ENCODE results near the gene SLC66A2.

DNA sequence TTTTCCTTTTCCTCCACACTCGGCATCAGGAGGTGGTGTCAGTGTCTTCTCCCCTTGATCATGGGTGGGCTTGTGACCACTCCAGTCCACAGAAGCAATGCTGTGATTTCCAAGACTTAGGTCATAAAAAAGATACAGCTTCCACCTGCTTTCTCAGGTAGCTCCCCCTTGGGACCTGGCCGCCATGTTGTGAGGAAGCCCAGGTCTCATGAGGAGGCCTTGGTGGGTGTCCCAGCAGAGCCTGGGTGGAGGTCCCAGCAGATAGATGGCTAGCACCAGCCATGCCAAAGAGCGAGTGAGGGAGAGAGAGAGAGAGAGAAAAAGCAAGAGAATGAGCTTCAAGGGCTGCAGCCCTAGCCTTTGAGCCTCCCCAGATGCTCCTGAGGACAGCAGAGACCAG is 16.0 kb downstream of the SLC66A2 start:
- TF ChIP-seq, protein P1, sequence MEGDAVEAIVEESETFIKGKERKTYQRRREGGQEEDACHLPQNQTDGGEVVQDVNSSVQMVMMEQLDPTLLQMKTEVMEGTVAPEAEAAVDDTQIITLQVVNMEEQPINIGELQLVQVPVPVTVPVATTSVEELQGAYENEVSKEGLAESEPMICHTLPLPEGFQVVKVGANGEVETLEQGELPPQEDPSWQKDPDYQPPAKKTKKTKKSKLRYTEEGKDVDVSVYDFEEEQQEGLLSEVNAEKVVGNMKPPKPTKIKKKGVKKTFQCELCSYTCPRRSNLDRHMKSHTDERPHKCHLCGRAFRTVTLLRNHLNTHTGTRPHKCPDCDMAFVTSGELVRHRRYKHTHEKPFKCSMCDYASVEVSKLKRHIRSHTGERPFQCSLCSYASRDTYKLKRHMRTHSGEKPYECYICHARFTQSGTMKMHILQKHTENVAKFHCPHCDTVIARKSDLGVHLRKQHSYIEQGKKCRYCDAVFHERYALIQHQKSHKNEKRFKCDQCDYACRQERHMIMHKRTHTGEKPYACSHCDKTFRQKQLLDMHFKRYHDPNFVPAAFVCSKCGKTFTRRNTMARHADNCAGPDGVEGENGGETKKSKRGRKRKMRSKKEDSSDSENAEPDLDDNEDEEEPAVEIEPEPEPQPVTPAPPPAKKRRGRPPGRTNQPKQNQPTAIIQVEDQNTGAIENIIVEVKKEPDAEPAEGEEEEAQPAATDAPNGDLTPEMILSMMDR (IDR thresholded peaks at IDR 0.05): no peak
- TF ChIP-seq POLR2A (IDR thresholded peaks at IDR 0.05): no peak
